Hepatocyte (in vitro differentiated cells): ENCODE data around the gene MEPE.

Source experiments
- EZH2 ChIP-seq: fragments of 200-600 bp; sonication (generic); IDR thresholded peaks from 2 replicates; pipeline ENCODE4 v1.6.1; 2016; ENCODE audit warnings: antibody characterized with exemption, mild to moderate bottlenecking, borderline replicate concordance
- EZH2phosphoT487 ChIP-seq: fragments of 200-600 bp; sonication (generic); IDR thresholded peaks from one replicate; pipeline ENCODE4 v1.6.1; 2018; ENCODE audit warnings: antibody characterized with exemption, mild to moderate bottlenecking, low read depth, moderate library complexity; ENCODE audit not compliant: unreplicated experiment, severe bottlenecking
- TF ChIP-seq, protein P1 (sequence below): fragments of 200-600 bp; sonication (generic); IDR thresholded peaks from 2 replicates; pipeline ENCODE4 v1.5.1; 2016; ENCODE audit warnings: antibody characterized with exemption, mild to moderate bottlenecking; ENCODE audit not compliant: poor library complexity

DNA sequence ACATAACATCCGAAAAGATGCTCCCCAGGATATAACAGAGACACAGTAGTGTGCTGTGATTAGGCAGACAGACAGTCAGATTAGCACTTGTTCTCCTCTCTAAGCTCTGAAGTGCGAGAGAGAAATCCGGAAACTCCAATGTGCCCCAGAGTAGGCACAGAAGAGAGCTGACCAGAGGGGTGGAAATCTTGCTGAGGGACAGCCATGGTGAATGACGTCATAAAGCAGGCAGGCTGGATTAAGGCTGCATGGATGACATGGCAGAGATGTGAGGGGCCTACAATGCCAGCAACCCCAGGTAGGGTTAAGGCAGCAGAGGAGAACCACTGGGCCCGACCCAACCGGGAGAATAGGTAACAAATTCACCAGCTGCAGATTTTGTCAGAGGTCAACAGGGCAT, 53.3 kb downstream of the MEPE start:
- TF ChIP-seq EZH2 (no peak), EZH2phosphoT487 (no peak)
- TF ChIP-seq, protein P1, sequence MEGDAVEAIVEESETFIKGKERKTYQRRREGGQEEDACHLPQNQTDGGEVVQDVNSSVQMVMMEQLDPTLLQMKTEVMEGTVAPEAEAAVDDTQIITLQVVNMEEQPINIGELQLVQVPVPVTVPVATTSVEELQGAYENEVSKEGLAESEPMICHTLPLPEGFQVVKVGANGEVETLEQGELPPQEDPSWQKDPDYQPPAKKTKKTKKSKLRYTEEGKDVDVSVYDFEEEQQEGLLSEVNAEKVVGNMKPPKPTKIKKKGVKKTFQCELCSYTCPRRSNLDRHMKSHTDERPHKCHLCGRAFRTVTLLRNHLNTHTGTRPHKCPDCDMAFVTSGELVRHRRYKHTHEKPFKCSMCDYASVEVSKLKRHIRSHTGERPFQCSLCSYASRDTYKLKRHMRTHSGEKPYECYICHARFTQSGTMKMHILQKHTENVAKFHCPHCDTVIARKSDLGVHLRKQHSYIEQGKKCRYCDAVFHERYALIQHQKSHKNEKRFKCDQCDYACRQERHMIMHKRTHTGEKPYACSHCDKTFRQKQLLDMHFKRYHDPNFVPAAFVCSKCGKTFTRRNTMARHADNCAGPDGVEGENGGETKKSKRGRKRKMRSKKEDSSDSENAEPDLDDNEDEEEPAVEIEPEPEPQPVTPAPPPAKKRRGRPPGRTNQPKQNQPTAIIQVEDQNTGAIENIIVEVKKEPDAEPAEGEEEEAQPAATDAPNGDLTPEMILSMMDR = no peak
